Loucy (cell line): ENCODE results near the gene IL33.

Experiments used
- H2AFZ ChIP-seq: fragments of 200-600 bp; sonication (generic); 2 replicates; pipeline ENCODE4 v1.6.0; 2016; ENCODE audit warnings: antibody characterized with exemption, mild to moderate bottlenecking, low read length, moderate library complexity
- H3F3A ChIP-seq: fragments of 200-600 bp; 2 replicates; pipeline ENCODE4 v1.6.0; 2016; ENCODE audit warnings: antibody characterized with exemption, low read depth, mild to moderate bottlenecking
- H3K27me3 ChIP-seq: fragments of 200-600 bp; sonication (generic); 2 replicates; pipeline ENCODE4 v1.6.1; 2014; ENCODE audit warnings: low read length, mild to moderate bottlenecking; ENCODE audit not compliant: insufficient read depth, poor library complexity, severe bottlenecking
- H3K36me3 ChIP-seq: fragments of 200-600 bp; sonication (generic); 2 replicates; pipeline ENCODE4 v1.6.1; 2016; ENCODE audit warnings: low read length; ENCODE audit not compliant: insufficient read depth
- H3K4me1 ChIP-seq: fragments of 200-600 bp; sonication (generic); 2 replicates; pipeline ENCODE4 v1.5.1; 2014; ENCODE audit warnings: low read length, mild to moderate bottlenecking; ENCODE audit not compliant: insufficient read depth, poor library complexity, severe bottlenecking
- H3K4me2 ChIP-seq: fragments of 200-600 bp; sonication (generic); 2 replicates; pipeline ENCODE4 v1.6.0; 2014; ENCODE audit warnings: antibody characterized with exemption, low read length, low read depth, mild to moderate bottlenecking; ENCODE audit not compliant: poor library complexity, severe bottlenecking
- H3K4me3 ChIP-seq: fragments of 200-600 bp; sonication (generic); 2 replicates; pipeline ENCODE4 v1.5.1; 2014; ENCODE audit warnings: low read length, mild to moderate bottlenecking, mixed read lengths; ENCODE audit not compliant: poor library complexity, severe bottlenecking
- H3K79me2 ChIP-seq: fragments of 200-600 bp; sonication (generic); 2 replicates; pipeline ENCODE4 v1.6.1; 2014; ENCODE audit warnings: low read length; ENCODE audit not compliant: insufficient read depth
- H3K9ac ChIP-seq: fragments of 200-600 bp; sonication (generic); 2 replicates; pipeline ENCODE4 v1.6.0; 2014; ENCODE audit warnings: mild to moderate bottlenecking, low read depth, low read length, moderate library complexity; ENCODE audit not compliant: poor library complexity, severe bottlenecking
- H3K9me2 ChIP-seq: fragments of 200-600 bp; sonication (generic); replicated peaks from 2 replicates; pipeline ENCODE4 v1.6.1; 2016; ENCODE audit warnings: low read depth, low read length, mixed read lengths
- H3K9me3 ChIP-seq: fragments of 200-600 bp; sonication (generic); 2 replicates; pipeline ENCODE4 v1.6.1; 2014; ENCODE audit warnings: mild to moderate bottlenecking, antibody characterized with exemption, low read length, low read depth; ENCODE audit not compliant: insufficient read depth
- H4K20me1 ChIP-seq: fragments of 200-600 bp; sonication (generic); 2 replicates; pipeline ENCODE4 v1.6.0; 2014; ENCODE audit warnings: antibody characterized with exemption, low read length, mild to moderate bottlenecking; ENCODE audit not compliant: insufficient read depth, poor library complexity, severe bottlenecking
- EZH2phosphoT487 ChIP-seq: fragments of 200-600 bp; IDR thresholded peaks from 2 replicates; pipeline ENCODE4 v1.6.1; 2018; ENCODE audit warnings: antibody characterized with exemption, mild to moderate bottlenecking, moderate library complexity, borderline replicate concordance
- TF ChIP-seq, protein P1 (sequence below): fragments of 200-600 bp; sonication (generic); conservative IDR thresholded peaks from 2 replicates; pipeline ENCODE4 v1.5.1; 2014; ENCODE audit warnings: mild to moderate bottlenecking, antibody characterized with exemption, low read length

Gene IL33

GRCh38 chr9:6271508-6272228, 56.1 kb downstream of the IL33 start:
- no peak overlapping the region for H3K9ac ChIP-seq
- no peak overlapping the region for H3K4me2 ChIP-seq
- TF ChIP-seq, protein P1, sequence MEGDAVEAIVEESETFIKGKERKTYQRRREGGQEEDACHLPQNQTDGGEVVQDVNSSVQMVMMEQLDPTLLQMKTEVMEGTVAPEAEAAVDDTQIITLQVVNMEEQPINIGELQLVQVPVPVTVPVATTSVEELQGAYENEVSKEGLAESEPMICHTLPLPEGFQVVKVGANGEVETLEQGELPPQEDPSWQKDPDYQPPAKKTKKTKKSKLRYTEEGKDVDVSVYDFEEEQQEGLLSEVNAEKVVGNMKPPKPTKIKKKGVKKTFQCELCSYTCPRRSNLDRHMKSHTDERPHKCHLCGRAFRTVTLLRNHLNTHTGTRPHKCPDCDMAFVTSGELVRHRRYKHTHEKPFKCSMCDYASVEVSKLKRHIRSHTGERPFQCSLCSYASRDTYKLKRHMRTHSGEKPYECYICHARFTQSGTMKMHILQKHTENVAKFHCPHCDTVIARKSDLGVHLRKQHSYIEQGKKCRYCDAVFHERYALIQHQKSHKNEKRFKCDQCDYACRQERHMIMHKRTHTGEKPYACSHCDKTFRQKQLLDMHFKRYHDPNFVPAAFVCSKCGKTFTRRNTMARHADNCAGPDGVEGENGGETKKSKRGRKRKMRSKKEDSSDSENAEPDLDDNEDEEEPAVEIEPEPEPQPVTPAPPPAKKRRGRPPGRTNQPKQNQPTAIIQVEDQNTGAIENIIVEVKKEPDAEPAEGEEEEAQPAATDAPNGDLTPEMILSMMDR = no peak
- no peak for TF ChIP-seq EZH2phosphoT487
- no peaks in the 10 kb centered on the region for H3K4me1 ChIP-seq
- H3K27me3 ChIP-seq = no peaks in the 10 kb centered on the region
- H3K9me3 ChIP-seq = 0 out of 2 replicates have a peak, but pooled peaks cover 3% of the 10 kb centered on the region
- no peaks in the 10 kb centered on the region for H4K20me1 ChIP-seq
- H3K4me3 ChIP-seq = no peak overlapping the region
- no peaks in the 10 kb centered on the region for H3K79me2 ChIP-seq
- no peaks in the 10 kb centered on the region for H3K9me2 ChIP-seq
- no peaks in the 10 kb centered on the region for H3F3A ChIP-seq
- H2AFZ ChIP-seq = no peak overlapping the region
- H3K36me3 ChIP-seq = no peaks in the 10 kb centered on the region

GRCh38 chr9:6272229-6272598, 56.6 kb downstream of the IL33 start:
- H3K4me1 ChIP-seq = no peaks in the 10 kb centered on the region
- H3K4me2 ChIP-seq = no peak overlapping the region
- no peaks in the 10 kb centered on the region for H3K27me3 ChIP-seq
- no peak overlapping the region for H3K4me3 ChIP-seq
- no peaks in the 10 kb centered on the region for H4K20me1 ChIP-seq
- no peak overlapping the region for H3K9ac ChIP-seq
- H3F3A ChIP-seq = no peaks in the 10 kb centered on the region
- H2AFZ ChIP-seq = no peak overlapping the region
- no peaks in the 10 kb centered on the region for H3K36me3 ChIP-seq
- no peaks in the 10 kb centered on the region for H3K79me2 ChIP-seq
- TF ChIP-seq, protein P1 = no peak
- TF ChIP-seq EZH2phosphoT487 = no peak
- H3K9me3 ChIP-seq = 0 out of 2 replicates have a peak, but pooled peaks cover 3% of the 10 kb centered on the region
- H3K9me2 ChIP-seq = no peaks in the 10 kb centered on the region

- TF ChIP-seq EZH2phosphoT487 = no peak
- TF ChIP-seq, protein P1 = no peak
- Histone ChIP-seq H3K4me2 (no peak overlapping the region), H3F3A (no peaks in the 10 kb centered on the region)
Measured at GRCh38 chr9:6277417-6277816, 61.8 kb downstream of the IL33 start.

More at GRCh38 chr9:6277417-6277816, 61.8 kb downstream of the IL33 start:
- no peaks in the 10 kb centered on the region for H3K27me3 ChIP-seq
- no peaks in the 10 kb centered on the region for H3K79me2 ChIP-seq
- no peaks in the 10 kb centered on the region for H3K4me1 ChIP-seq
- 0 out of 2 replicates have a peak, but pooled peaks cover 3% of the 10 kb centered on the region for H3K9me3 ChIP-seq
- H3K4me3 ChIP-seq = no peak overlapping the region
- H3K9me2 ChIP-seq = no peaks in the 10 kb centered on the region
- H3K9ac ChIP-seq = no peak overlapping the region
- no peaks in the 10 kb centered on the region for H4K20me1 ChIP-seq
- no peaks in the 10 kb centered on the region for H3K36me3 ChIP-seq
- H2AFZ ChIP-seq = no peak overlapping the region
